Caco-2 (cell line): ENCODE measurements around the gene EME2. TPM values are rescaled to one million over a fixed set of nuclear protein-coding genes. Genes with fewer than 3 reads are reported as not detected.

Source experiments
- BruUV-seq: library from RNA; stranded (reverse); fragments of 400-500 nt; replicated peaks from 2 replicates; lab custom pipeline; 2021; lab: Mats Ljungman, UMichigan
- CTCF ChIA-PET: fragments of 300-600 bp; sonication (Branson Sonifier 250); formaldehyde crosslinking; loops from one replicate; lab custom pipeline; 2022; ENCODE audit warnings: antibody characterized with exemption; lab: Charles Lee
- POLR2A ChIA-PET: fragments of 300-600 bp; sonication (Branson Sonifier 250); formaldehyde crosslinking; loops from one replicate; lab custom pipeline; 2022; ENCODE audit warnings: antibody characterized with exemption; lab: Charles Lee
- DNase-seq, 2 experiments: peaks; one replicate each; pipeline versions ENCODE4 v3.0.0 to v3.0.0-alpha.2; 2020 to 2022
- H3K27me3 ChIP-seq: replicated peaks from 2 replicates; pipeline ENCODE4 v1.6.0; 2011; ENCODE audit warnings: low read length; ENCODE audit not compliant: control insufficient read depth, insufficient read depth
- H3K36me3 ChIP-seq: 2 replicates; pipeline ENCODE4 v1.5.1; 2011; ENCODE audit warnings: low read length; ENCODE audit not compliant: control insufficient read depth, insufficient read depth
- H3K4me1 ChIP-seq: fragments of 250-450 bp; sonication (Bioruptor Pico); 2 replicates; pipeline ENCODE4 v1.5.1; 2020; ENCODE audit warnings: mild to moderate bottlenecking
- H3K4me3 ChIP-seq: 2 replicates; pipeline ENCODE4 v1.5.1; 2011; ENCODE audit warnings: low read depth, mild to moderate bottlenecking, control low read depth, low read length
- H3K9me3 ChIP-seq: fragments of 250-450 bp; sonication (Bioruptor Pico); 2 replicates; pipeline ENCODE4 v1.5.1; 2020; ENCODE audit warnings: mild to moderate bottlenecking, moderate library complexity
- H3K27ac Mint-ChIP-seq: one replicate; pipeline ENCODE4 v1.8.0; 2022; ENCODE audit warnings: mixed read lengths; ENCODE audit not compliant: unreplicated experiment
- H3K27me3 Mint-ChIP-seq: one replicate; pipeline ENCODE4 v1.8.0; 2022; ENCODE audit warnings: mixed read lengths; ENCODE audit not compliant: insufficient read depth, unreplicated experiment
- H3K36me3 Mint-ChIP-seq: one replicate; pipeline ENCODE4 v1.8.0; 2022; ENCODE audit warnings: mild to moderate bottlenecking, mixed read lengths; ENCODE audit not compliant: insufficient read depth, unreplicated experiment
- H3K4me1 Mint-ChIP-seq: one replicate; pipeline ENCODE4 v1.8.0; 2022; ENCODE audit warnings: low read depth, mixed read lengths; ENCODE audit not compliant: unreplicated experiment
- H3K4me3 Mint-ChIP-seq: one replicate; pipeline ENCODE4 v1.8.0; 2022; ENCODE audit warnings: mild to moderate bottlenecking, moderate library complexity, mixed read lengths; ENCODE audit not compliant: unreplicated experiment
- H3K9me3 Mint-ChIP-seq: one replicate; pipeline ENCODE4 v1.8.0; 2022; ENCODE audit warnings: mixed read lengths; ENCODE audit not compliant: unreplicated experiment
- intact Hi-C: fragments of 100-400 bp; cut with micrococcal nuclease; formaldehyde crosslinking; loops from one replicate; pipeline ENCODE4 v1.10.0; 2022; ENCODE audit not compliant: unreplicated experiment
- total RNA-seq: library from RNA; stranded (reverse); gene quantifications from 2 replicates; pipeline ENCODE4 v1.2.3, GENCODE V29; 2022
- TF ChIP-seq, protein P1 (sequence below), 2 experiments: fragments of 200-600 bp in 1 of 2; IDR thresholded peaks; 1 replicate in 1 of 2; 2 replicates in 1 of 2; pipeline versions ENCODE4 v1.5.1 to v1.8.0; 2011 to 2022; ENCODE audit warnings: antibody characterized with exemption in 1 of 2, control low read depth in 1 of 2, inconsistent platforms in 1 of 2, low read depth in 1 of 2, low read length in 1 of 2, mild to moderate bottlenecking in 1 of 2, moderate library complexity in 1 of 2; ENCODE audit not compliant: insufficient read depth in 1 of 2, severe bottlenecking in 1 of 2, unreplicated experiment in 1 of 2

EME2 gene
- total RNA-seq, 1 experiment from 2014 or later = 24.1 TPM

DNA sequence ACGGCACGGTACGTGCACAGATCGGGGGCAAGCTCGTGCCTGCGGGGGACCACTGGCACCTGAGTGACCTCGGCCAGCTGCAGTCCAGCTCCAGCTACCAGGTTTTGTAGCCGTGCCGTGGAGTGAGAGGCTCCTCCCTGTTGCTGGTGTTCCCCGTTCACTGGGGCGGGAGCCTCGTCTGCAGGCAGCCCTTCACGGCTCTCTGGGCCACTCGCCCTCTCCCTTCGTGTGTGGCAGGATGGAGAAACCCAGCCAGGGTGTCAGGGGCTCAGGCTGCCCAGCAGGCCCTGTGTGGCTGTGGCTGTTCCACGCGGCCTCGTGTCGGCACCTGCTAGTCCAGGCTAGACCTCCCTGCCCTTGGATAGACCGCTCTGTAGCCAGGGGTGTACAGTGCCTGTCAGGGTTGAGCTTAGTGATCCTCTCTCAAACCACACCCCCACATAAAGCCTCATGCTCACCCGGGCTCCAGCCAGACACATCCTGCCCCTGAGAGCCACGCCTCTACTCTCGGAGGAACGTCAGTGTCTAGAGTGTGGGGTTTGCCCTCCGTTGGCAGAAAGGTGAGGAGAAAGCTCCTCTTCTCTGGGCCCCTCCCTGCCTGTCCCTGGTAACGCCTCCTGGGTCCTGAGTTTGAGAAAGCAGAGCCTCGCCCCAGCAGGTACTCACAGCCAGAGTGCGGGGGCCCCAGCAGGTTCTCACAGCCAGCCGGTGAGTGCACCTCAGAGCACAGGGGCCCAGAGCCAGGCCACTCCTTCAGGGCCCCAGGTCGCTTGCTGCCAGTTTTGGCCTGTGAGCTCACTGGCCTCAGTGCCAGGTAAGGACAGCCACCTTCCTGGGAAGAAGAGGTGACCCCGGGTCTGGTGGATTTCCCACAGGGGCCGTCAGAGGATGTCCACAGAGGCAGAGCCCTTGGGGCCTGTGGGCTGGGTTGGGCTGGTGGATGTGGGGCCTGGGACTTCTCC lies 29.0 kb upstream of the EME2 start:
- TF ChIP-seq, protein P1, sequence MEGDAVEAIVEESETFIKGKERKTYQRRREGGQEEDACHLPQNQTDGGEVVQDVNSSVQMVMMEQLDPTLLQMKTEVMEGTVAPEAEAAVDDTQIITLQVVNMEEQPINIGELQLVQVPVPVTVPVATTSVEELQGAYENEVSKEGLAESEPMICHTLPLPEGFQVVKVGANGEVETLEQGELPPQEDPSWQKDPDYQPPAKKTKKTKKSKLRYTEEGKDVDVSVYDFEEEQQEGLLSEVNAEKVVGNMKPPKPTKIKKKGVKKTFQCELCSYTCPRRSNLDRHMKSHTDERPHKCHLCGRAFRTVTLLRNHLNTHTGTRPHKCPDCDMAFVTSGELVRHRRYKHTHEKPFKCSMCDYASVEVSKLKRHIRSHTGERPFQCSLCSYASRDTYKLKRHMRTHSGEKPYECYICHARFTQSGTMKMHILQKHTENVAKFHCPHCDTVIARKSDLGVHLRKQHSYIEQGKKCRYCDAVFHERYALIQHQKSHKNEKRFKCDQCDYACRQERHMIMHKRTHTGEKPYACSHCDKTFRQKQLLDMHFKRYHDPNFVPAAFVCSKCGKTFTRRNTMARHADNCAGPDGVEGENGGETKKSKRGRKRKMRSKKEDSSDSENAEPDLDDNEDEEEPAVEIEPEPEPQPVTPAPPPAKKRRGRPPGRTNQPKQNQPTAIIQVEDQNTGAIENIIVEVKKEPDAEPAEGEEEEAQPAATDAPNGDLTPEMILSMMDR (IDR thresholded peaks at IDR 0.05; ENCODE audit: insufficient read depth in 1 of 2, low read depth in 1 of 2, low read length in 1 of 2, severe bottlenecking in 1 of 2, unreplicated experiment in 1 of 2) = no peak
- H3K4me3 Mint-ChIP-seq = no peak overlapping the region
- H3K4me1 ChIP-seq = no peaks in the 10 kb centered on the region
- H3K9me3 Mint-ChIP-seq = no peaks in the 10 kb centered on the region
- H3K27ac Mint-ChIP-seq = no peak overlapping the region
- peaks cover 13% of the 10 kb centered on the region for H3K36me3 Mint-ChIP-seq
- intact Hi-C loops = no loop called here
- H3K27me3 ChIP-seq = no peaks in the 10 kb centered on the region
- CTCF ChIA-PET = no interaction called here
- no peaks in the 10 kb centered on the region for H3K36me3 ChIP-seq
- no peaks in the 10 kb centered on the region for H3K4me1 Mint-ChIP-seq
- no TSS peak for BruUV-seq
- POLR2A ChIA-PET = no interaction called here
- H3K27me3 Mint-ChIP-seq = no peaks in the 10 kb centered on the region
- DNase-seq = no peak
- no peaks in the 10 kb centered on the region for H3K9me3 ChIP-seq
- no peak overlapping the region for H3K4me3 ChIP-seq

DNA sequence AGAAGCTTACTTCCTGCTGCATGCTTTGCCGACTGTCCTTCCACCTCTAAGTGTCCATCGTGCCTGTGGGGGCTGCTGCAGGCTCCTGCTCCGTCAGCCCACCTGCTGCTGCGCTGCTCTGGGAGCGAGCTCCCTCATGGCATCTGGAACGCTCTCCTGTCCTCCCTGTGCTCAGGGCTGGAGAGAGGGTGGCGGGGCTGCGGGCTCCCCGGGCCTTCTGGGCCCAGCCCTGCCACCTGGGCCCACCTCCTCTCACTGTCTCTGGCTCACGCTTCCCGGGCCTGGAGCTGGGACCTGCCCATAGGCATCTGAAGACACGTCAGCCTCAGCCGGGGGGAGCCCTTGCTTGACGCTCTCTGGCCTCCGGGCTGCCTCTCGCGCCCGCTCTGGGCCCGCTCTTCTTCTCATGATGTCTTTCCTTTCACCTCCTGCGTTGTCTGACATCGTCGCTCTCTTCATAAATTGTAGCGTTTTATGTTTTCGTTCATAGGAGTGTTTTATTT lies 28.2 kb upstream of the EME2 start:
- no peaks in the 10 kb centered on the region for H3K36me3 ChIP-seq
- ChIA-PET CTCF (no interaction called here), POLR2A (no interaction called here)
- no peaks in the 10 kb centered on the region for H3K27me3 ChIP-seq
- BruUV-seq = no TSS peak
- no peak for DNase-seq
- H3K4me3 ChIP-seq = no peak overlapping the region
- no peaks in the 10 kb centered on the region for H3K4me1 Mint-ChIP-seq
- H3K27me3 Mint-ChIP-seq = no peaks in the 10 kb centered on the region
- TF ChIP-seq, protein P1 (IDR thresholded peaks at IDR 0.05; ENCODE audit: insufficient read depth in 1 of 2, low read depth in 1 of 2, low read length in 1 of 2, severe bottlenecking in 1 of 2, unreplicated experiment in 1 of 2) = no peak
- H3K4me1 ChIP-seq = no peaks in the 10 kb centered on the region
- H3K36me3 Mint-ChIP-seq = peaks cover 18% of the 10 kb centered on the region
- no peaks in the 10 kb centered on the region for H3K9me3 ChIP-seq
- no peak overlapping the region for H3K27ac Mint-ChIP-seq
- no peak overlapping the region for H3K4me3 Mint-ChIP-seq
- intact Hi-C loops = no loop called here
- no peaks in the 10 kb centered on the region for H3K9me3 Mint-ChIP-seq

DNA sequence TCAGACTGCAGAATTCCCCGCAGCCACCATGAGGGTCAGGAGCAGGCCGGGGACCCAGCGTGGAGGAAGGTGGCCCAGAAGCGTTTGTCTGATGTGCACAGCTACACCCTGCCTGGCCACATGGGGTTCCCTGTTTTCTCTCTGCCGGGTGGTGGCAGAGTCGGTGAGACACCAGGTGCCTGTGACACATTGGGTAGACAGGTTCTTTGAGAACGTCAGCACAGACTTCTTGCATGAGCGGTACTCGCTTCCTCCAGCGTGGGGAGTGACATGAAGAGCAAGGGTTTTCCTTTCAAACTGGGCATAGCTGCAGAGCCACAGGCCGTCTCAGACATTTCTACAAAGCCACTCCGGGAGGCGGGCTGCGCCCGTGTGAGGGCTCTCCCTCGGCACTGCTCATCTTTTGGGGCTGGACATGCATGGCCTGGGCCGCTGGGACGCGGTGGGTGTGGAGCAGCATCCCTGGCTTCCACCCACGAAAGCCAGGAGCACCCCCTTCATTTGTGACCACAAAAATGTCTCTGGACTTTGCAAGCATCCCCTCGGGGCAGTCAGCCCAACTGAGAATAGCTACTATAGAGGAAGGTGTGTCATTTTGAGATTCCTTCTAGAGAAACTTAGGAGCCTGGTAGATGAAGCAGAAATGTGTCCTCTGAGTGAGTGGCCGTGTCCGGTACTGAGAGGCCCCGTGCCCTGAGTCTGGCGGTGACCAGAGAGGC lies 27.3 kb upstream of the EME2 start:
- ChIA-PET POLR2A (no interaction called here), CTCF (no interaction called here)
- Mint-ChIP-seq H3K4me3 (no peak overlapping the region), H3K36me3 (peaks cover 19% of the 10 kb centered on the region), H3K27me3 (no peaks in the 10 kb centered on the region), H3K9me3 (no peaks in the 10 kb centered on the region), H3K27ac (no peak overlapping the region), H3K4me1 (no peaks in the 10 kb centered on the region)
- DNase-seq = no peak
- Histone ChIP-seq H3K9me3 (no peaks in the 10 kb centered on the region), H3K27me3 (no peaks in the 10 kb centered on the region), H3K4me3 (no peak overlapping the region), H3K4me1 (no peaks in the 10 kb centered on the region), H3K36me3 (no peaks in the 10 kb centered on the region)
- TF ChIP-seq, protein P1 (IDR thresholded peaks at IDR 0.05; ENCODE audit: insufficient read depth in 1 of 2, low read depth in 1 of 2, low read length in 1 of 2, severe bottlenecking in 1 of 2, unreplicated experiment in 1 of 2) = no peak
- no TSS peak for BruUV-seq
- intact Hi-C loops = no loop called here
